CD4-positive, alpha-beta T cell treated with Interleukin-17A for 1 hour (primary cell): Measurements from ENCODE around the gene HAAO.

Experiments used
- DNase-seq: peaks from one replicate; pipeline ENCODE4 v3.0.0-alpha.2; 2020

Gene HAAO

DNA sequence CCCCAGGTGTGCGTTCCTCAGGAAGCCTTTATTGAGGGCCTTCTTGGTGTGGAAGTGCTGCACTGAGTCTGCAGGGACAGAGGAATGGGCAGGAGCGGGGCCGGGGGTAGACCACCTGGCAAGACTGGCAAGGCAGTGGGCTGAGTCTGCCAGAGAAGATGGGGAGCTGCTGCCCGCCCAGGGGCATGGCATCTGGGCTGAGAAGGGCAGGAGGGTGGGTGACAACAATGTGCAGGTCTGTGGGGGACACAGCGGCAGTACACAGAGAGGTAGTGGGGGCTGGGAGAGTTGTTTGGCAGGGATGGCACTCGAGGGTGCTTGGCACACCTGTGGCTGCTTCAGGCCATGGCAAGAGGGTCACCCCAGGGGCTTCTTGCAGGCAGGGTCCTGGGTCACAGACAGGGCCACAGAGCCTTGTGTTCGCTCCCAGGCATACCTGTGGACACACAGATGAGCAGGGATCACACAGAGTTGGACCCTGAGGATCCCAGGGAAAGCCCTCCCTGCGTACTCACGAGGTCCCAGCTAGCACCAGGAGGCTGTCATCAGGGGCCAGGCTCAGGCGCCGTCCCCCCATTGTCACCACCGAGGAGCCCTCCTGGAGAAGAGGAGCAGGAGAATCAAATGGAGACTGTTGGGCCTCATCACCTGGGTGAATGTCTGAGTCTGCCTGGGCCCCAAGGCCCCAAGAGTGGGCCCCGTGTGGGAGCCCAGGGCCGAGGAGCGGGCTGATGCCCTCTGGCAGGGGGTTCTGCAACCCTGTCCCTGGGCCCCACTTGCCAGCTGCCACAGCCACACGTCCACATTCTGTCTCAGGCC lies 25.1 kb downstream of the HAAO start:
- no peak for DNase-seq

DNA sequence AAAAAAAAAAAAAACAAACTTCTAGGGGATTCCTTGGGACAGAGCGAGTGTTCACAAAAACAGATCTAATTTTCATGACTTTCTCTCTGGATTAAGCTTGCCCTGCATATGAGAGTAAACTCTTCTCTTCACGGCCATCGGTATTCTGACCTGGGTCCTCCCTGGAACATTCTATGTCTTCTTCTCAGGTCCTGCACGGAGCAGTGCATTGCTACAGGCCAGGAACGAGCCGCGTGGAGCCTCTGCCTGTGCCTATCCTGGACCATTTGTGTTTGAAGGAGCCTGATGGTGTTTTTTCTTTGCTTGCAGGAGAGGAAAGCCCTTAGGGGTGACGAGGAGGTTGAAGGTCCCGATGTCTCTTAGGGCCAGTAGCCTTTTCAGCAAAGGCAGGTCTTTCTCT lies 26.7 kb downstream of the HAAO start:
- DNase-seq, result no peak

- DNase-seq, result no peak
Measured at GRCh38 chr2:42764901-42765300, 27.5 kb downstream of the HAAO start.

DNA sequence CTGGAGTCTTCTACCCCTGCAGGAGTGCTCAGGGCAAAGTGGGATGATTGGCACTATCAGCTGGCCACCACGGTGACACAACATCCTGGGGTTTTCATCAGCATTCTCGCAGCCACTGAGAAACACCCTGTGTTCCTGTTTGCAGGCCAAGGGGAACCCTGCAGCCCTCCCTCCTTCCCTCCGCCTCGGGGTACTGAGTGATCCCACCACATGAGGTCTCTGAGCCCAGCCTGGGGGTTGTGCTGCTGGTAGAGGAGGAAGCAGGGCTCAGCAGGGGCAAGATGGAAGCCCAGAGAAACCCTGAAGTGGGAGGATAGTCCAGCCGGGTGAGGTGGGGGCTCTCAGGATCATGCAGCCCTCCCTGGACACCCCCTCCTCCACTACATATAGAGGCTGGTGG lies 28.3 kb downstream of the HAAO start, which contains the start of gene OXER1:
TSS of gene OXER1 (minus strand) at position 40 of the 400 bp plus-strand sequence. CDS start 73 bp downstream, outside the sequence.
- DNase-seq, result no peak

- no peak for DNase-seq
Measured at GRCh38 chr2:42762823-42763804, 29.3 kb downstream of the HAAO start.

DNA sequence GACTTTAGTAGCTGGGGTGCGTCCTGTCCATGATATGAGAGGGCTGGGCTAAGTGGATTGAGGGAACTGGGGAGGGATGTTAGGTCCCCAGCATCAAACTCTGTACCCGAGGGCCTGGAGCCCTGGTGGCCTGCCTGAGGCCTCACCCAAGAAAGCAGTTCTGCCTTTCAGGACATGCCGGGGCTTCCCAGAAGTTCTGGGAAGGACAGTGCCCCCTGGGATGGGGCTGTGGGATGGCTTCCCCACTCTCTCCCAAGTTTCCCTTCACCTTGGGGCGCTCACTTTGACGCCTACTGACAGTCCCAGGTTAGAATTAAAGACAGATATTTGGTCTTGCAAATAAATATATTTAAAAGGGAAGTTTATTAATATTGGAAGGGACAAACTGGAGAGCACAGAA lies 30.2 kb downstream of the HAAO start:
- DNase-seq, result no peak

- no peak for DNase-seq
Measured at GRCh38 chr2:42761554-42761953, 30.8 kb downstream of the HAAO start.

GRCh38 chr2:42758751-42759150 lies 33.6 kb downstream of the HAAO start:
- DNase-seq, result no peak

DNA sequence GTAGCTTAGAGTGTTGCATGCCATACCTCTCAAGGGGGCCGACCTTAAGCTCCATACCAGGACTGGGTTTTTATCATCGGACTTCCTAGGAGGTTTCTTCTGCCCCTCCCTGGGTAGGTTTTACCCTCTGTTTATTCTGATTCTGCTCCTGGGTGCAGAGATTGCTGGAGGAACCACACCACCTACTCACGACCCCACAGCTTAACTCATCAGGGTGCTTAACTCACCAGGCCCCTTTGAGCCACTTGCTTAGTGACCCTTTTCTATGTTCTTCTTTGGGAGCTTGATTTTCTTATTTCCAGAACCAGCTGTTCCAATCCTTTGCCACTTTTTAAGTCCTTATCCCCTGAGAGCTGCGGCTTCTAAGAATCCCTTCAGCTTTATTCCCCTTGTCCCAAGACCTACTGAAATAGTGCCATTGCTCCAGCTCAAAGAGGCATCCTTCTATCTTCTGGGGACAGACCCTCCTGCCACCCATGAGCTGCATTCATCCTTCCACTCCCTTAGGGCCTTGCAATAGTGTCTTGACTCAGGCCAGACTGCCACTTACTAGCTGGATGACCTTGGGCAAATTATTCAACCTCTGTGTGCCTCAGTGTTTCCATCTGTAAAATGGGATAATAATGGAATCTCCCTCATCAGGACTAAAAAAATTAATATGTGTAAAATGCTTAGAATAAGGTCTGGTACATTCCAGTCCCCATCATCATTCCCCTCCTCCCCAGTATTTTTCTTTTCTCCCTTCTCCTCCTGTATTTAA lies 34.2 kb downstream of the HAAO start:
- DNase-seq, result no peak

DNA sequence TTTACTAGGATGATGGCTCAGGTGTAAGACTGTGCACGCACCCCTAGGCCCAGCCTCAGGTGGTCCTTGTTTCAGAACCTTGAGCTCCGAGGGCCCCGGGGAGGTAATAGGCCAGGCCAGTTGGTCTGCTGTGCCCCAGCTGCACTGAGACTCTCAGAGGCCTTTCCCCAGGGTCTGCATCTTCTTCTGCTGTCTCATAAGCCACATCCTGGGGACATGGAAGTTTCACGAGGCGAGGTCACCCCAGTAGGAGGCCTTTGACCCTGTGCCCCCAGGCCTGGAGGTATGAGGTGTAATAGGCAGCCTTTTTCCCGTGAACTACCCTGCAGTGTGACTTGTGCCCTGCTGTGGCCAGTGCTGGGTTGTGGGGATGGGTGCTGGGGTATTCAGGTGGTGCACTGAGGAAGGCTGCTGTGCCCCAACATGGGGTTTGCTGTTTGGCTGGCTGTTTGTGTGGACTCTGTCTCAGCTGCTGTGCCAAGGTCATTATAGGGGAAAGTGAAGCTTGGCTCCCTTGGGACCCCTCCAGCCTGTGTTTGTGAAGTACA lies 35.3 kb downstream of the HAAO start:
- no peak for DNase-seq

DNA sequence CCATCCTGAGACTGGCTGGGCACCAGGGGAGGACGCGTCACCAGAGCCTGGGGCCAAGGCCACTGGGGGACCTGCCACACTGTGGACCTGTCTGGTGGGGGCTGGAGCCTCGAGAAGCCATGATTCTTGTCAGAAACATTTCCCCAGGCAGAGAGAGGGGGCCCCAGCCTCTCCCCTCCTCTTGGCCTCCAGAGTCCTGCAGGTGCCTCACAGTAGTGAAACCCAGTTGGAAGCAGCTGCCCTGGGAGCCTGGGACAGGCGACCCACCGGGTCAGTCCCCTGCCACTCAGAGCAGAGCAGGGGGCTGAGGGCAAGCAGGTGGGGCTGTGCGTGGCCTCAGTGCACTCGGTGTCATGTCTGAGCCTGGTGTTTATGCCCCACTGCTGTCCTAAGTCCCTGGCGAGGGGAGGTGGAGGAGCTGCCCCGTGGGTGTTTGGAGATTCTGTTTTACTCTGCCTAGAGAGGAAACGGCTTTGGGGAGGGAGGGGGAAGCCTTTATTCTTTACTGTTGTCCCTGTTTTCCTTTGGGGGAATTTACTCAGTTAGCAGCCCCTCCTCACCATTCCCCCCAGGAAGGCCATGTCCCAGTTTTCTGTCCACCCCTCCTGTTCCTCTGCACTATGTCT lies 36.1 kb downstream of the HAAO start:
- no peak for DNase-seq

- DNase-seq, result no peak
Measured at GRCh38 chr2:42755191-42755880, 37.0 kb downstream of the HAAO start.

- DNase-seq, result no peak
Measured at GRCh38 chr2:42754776-42755140, 37.6 kb downstream of the HAAO start.

DNA sequence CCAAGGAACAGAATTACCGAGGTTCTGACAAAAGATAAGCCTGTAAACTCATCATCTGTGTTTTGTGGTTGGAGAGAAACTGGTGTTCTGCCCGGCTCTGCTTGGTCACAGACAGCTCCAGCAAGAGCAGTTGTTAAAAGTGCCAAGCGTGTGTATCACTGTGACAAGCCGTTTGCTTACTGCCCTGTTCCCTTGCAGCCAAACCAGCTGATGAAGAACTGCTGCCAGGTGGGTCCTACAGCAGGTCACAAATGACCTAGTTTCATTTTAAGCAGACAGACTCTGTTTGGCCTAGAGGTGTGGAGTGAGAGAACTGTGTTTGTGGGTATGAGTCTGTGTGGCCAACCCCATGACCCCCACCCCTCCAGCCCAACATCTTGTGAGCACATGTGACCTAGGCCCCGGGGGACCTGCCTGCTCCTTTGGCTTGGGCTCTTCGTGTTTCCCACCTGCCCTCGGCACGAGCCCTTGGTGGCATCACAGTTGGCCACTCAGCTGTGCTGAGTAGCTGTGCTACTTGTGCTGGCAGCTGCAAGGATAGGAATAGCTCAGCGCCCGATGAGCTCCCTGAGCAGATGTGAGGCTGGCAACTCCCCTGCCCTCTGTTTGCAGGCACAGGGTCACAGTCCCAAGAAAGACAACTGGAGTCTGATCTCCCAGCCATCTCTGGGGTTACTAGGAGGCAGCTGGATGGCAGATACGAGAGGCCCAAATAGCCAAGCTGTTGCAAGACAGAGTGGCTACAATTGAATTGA lies 38.2 kb downstream of the HAAO start:
- peak; percentile 1 for DNase-seq

DNA sequence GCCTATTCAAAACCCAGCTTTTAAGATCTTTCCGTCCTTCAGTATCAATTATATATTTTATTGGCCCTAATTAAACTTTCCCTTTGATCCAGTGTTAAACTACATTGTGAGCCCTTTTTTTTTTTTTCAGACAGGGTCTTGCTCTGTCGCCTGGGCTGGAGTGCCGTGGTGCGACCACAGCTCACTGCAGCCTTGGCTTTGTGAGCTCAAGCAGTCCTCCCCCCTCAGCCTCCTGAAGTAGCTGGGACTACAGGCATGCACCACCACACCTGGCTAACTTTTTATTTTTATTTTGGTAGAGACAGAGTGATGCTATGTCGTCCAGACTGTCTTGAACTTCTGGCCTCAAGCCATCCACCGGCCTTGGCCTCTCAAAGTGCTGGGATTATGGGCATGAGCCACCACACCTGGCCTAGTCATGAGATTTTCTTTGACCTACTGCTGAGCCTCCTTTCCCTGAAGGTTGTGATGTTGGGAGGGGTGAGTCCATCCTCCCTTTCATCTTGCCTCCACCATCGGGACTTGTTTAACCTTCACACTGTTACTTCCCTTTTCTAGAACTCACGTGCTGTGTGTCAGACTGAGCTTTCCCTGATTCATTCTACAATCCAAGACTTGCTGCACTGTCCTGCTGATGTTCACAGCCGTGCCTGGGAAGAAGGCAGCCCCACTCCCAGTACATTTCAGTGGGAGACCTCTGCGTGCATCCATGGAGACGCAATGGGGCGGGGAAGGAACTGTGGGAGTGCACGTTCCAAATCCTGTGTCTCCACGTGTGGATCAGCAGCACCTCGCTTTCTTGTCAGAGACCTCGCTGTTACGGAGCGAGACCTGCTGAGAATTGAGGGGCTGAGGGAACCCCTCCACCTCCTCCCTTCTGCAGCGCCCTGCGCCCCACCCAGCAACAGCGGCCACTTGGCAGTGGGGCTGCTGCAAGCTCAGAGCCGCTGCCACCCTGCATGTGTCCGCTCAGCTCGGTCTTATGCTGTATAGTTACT lies 39.3 kb downstream of the HAAO start:
- DNase-seq, result no peak

GRCh38 chr2:42752314-42752713 lies 40.1 kb downstream of the HAAO start:
- DNase-seq, result peak; percentile 29

GRCh38 chr2:42748840-42749239 lies 43.5 kb downstream of the HAAO start:
- no peak for DNase-seq

GRCh38 chr2:42747422-42747821 lies 45.0 kb downstream of the HAAO start:
- no peak for DNase-seq

DNA sequence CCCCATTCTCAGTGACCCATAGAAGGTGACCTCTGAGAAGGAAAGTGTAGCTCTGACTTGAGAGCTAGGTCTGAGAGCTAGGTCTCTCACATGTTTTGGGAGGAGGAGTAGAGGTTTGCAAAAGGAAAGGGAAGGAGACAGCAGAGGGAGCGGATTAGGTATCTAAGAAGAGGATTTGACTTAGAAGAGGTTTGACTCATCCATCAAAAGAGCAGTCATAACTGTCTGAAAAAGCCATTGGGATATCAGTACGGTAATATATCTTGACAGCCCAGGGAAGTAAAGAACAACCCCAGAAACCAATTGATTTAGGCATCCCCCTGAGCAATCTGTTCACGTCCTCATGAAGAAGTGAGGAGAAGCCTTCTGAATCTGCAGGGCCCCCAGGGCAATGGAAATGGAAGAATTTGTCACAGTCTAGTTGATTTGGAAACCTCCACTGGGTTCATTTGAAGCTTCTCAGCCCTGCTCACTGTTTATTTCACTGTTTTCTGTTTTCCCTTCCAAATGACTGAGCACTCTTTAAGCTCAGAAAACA lies 47.8 kb downstream of the HAAO start:
- no peak for DNase-seq
